ENCODE data around the gene LIPJ.

LIPJ gene

GRCh38 chr10:88608052-88608732 is 21.6 kb downstream of the LIPJ start:
- no peak for DNase-seq

DNA sequence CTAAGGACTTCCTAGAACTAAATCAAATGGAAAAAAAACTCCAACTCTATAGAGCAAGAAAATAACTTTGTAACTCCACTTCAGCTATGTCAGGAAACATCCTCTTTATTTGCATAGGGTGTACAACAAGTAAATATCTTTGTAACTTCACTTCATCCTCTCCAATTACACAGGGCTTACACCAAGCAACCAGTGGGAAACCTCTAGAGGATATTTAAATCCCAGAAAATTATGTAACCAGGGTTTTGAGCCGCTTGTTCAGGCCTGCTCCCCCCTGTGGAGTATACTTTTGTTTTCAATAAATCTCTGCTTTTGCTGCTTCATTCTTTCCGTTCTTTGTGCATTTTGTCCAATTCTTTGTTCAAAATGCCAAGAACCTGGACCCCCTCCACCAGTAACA is 22.2 kb downstream of the LIPJ start:
- DNase-seq = peak; percentile 10

- DNase-seq = peak; percentile 22
Observed at GRCh38 chr10:88616250-88616977, 29.9 kb downstream of the LIPJ start.

DNA sequence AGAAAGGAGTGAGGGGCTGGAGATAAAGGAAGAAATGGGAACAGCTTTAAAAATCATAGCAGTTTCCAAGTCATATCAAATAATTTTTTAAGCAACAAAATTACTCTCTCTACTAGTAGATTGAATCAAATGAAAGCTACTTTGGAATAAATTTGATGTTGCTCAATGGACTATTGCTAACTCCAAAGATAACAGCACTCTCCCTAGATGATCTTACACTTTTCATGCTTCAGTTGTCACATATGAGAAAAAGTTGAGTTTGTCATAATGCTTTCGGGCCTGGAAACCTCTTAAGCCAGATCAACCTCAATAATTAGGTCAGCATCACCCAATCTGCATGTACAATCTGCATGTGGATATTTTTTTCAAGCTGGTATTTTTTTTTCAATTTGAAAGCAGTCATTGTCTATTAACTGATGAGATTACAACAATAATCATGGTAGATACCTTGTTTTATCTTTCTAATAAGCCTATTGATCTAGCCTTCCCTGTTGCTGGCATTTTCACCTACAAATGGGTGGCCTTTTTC is 31.3 kb downstream of the LIPJ start:
- no peak for DNase-seq

DNA sequence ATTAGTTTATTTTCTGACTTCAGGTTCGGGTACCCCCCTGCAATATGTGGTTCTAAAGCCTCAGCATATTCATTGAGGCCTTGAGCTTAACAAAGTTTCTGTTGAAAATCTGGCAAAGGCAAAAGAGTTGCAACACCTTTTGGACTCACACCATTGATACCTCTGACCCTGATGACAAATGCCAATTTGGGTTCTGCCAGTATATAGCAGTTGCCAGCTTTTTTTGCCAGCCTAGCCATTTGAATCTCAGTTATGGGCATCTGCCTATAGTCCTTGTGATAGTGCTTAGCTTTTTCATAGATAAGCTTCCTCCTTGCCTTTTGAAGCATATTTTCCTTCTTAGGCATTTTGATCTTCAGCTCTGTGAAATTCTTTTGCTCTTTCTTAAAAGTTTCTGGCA is 31.9 kb downstream of the LIPJ start:
- DNase-seq = no peak

DNA sequence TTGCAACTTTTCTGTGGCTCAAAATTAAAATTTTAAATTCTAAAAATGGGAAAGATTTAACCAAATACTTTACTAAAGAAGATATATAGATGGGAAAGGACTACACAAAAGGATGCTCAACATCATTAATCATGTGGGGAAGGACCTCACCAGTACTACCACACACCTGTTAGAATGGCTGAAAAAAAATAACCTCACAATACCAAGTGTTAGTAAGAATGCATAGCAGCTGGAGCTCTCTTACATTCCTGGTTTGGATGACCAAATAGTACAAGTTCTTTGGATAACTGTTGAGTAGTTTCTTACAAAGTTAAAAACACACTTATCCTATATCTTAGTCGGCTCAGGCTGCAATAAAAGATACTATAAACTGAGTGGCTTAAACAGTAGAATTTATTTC is 33.9 kb downstream of the LIPJ start:
- DNase-seq = no peak

GRCh38 chr10:88623835-88624234 is 37.3 kb downstream of the LIPJ start:
- DNase-seq = no peak

DNA sequence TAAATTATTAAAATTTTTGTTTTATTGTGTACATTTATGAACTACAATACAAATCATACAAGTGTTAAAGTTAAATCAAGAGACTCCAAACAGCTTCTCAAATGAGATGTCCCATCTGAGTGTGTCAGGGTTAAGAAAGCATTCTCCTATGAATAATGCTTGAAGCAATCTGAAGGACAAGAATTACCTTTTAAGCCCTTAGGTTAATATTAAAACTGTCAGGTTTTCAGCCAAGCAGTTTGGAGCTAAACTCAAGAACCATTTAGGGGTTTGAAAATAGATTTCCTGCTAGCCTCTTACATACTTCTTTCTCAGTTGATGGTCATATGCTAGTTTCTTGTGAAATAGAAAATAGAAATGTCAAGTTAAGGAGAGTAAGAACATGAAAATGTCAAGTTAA is 38.3 kb downstream of the LIPJ start:
- DNase-seq = no peak

DNA sequence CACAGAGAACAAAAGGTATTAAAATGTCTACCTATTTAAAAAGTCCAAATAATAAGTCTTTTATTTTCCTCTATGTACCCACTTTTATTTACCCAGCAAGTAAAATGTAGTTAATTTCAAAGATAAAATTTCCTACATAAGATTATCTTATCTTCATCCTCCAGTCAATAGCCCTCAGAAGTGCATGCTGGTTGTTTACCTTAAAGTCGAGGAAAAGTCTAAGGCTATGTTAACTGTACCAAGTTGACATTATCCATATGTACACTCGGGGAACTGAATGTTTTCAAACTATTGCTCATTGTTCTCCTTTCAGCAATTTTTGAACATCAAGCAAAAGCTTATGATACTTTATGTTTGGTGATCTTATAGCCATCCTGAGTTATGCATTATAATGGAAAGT is 53.6 kb downstream of the LIPJ start:
- no peak for DNase-seq

GRCh38 chr10:88642209-88642608 is 55.6 kb downstream of the LIPJ start:
- peak; percentile 62 for DNase-seq

- no peak for DNase-seq
Observed at GRCh38 chr10:88642963-88643362, 56.4 kb downstream of the LIPJ start.

DNA sequence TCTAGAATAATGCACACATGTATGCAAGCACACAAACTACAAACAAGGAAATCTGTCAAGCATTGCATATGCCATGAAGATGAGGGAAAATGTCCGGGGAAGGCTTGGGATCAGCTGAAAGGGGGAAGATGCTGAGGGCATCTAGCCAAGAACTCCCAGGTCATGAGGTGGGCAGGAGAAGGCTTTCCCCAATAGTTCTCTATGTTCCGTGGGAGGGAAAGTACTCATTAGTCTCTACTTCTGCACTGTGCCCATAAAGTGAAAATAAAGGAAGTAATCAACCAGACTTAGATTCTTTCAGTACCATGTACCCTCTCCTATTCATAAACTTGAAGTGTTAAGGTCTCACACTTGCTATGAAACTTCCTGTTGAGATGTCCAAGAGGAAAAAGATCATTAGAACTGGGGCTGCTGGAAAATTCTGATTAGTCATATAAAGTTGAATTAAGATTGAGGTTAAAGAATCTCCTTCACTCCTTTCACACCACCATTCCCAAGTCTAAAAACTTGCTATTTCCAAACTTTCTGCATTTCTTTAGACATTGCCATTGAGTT is 60.6 kb downstream of the LIPJ start:
- no peak for DNase-seq

- no peak for DNase-seq
Observed at GRCh38 chr10:88651101-88651551, 64.6 kb downstream of the LIPJ start.

GRCh38 chr10:88652616-88653015 is 66.1 kb downstream of the LIPJ start:
- DNase-seq = no peak

Data from NCI-H69 (cell line).